Mammary epithelial cell (primary cell): ENCODE data around the gene FPGS.

Source experiments
- CTCF ChIP-seq, 2 donors: IDR thresholded peaks in 1 of 2; conservative IDR thresholded peaks in 1 of 2; 2 replicates each; pipeline ENCODE4 v1.5.1; 2011 to 2012; ENCODE audit warnings: inconsistent platforms in 2 of 2, low read length in 2 of 2, mild to moderate bottlenecking in 2 of 2, control low read depth in 1 of 2, low read depth in 1 of 2; ENCODE audit not compliant: insufficient read depth in 1 of 2; ENCODE audit errors: extremely low read depth in 1 of 2
- EZH2 ChIP-seq: IDR thresholded peaks from 2 replicates; pipeline ENCODE4 v1.6.1; 2012; ENCODE audit warnings: low read length, inconsistent platforms, borderline replicate concordance

GRCh38 chr9:127776195-127776923 is 26.3 kb upstream of the FPGS start:
- TF ChIP-seq CTCF (conservative IDR thresholded peaks at IDR 0.05 in 1 of 2, IDR thresholded peaks at IDR 0.05 in 1 of 2; ENCODE audit: extremely low read depth in 1 of 2, insufficient read depth in 1 of 2, low read depth in 1 of 2, low read length in 2 of 2) (no peak), EZH2 (no peak)
